NCI-H128 (cell line): ENCODE measurements around the gene TNFRSF11A.

ENCODE experiments used
- DNase-seq: peaks from one replicate; lab custom pipeline; 2025; ENCODE audit not compliant: unreplicated experiment; lab: John Stamatoyannopoulos, UW

Gene TNFRSF11A

DNA sequence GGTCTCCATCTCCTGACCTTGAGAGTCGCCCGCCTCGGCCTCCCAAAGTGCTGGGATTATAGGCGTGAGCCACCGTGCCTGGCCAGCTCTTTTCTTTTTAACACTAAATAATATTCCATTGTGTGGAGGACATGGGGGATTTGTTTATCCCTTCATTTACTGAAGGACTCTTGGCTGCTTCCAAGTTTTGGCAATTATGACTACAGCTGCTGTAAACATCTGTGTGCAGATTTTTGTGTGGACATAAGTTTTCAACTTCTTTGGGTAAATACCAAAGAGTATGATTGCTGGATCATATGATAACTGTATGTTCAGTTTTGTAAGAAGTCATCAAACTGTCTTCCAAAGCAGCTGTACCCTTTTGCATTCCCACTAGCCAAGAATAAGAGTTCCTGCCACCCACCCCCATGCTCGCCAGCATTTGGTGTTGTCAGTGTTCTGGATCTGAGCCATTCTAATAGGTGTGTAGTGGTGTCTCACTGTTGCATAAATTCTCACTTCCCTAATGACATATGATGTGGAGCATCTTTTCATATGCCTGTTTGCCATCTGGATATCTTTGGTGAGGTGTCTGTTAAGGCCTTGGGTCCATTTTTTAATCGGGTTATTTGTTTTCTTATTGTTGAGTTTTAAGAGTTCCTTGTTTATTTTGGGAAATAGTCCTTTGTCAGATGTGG lies 52.2 kb downstream of the TNFRSF11A start:
- no peak for DNase-seq

GRCh38 chr18:62379051-62379450 lies 53.9 kb downstream of the TNFRSF11A start:
- no peak for DNase-seq

GRCh38 chr18:62381373-62381772 lies 56.3 kb downstream of the TNFRSF11A start:
- no peak for DNase-seq

DNA sequence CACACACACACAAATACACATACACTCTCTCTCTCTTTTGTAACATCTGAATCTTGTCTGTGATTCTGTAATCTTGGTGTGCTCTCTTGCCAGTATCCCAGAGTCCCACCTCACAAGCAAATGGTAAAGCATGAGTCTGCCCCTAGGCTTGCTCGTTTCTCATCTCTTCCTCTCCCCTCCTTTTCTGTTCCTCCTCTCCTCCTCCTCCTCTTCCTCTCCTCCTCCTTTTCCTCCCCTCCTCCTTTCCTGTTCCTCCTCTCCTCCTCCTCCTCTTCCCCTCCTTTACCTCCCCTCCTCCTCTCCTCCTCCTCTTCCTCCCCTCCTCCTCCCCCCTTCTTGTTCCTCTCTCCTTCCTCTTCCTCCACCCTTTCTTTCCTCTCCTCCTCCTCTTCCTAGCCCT lies 59.0 kb downstream of the TNFRSF11A start:
- DNase-seq: no peak

GRCh38 chr18:62384610-62385097 lies 59.5 kb downstream of the TNFRSF11A start:
- no peak for DNase-seq

DNA sequence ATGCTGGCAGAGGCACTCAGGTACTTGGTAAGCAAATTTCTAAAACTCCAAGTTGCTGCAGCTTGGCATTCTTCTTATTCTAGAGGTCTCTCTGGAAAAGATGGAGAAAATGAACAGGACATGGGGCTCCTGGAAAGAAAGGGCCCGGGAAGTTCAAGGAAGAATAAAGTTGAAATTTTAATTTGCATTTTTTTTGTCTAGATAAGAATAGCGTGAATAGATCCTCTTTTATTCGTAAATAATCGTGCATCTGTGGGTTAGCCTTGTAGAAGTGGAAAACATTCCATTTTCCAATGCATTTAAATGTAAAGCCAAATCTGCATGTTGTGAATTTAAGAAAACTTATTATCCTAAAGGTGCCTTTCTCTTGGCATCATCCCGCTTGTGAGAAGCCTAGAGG lies 61.0 kb downstream of the TNFRSF11A start:
- DNase-seq: no peak

- no peak for DNase-seq
Observed at GRCh38 chr18:62386601-62387000, 61.5 kb downstream of the TNFRSF11A start.

DNA sequence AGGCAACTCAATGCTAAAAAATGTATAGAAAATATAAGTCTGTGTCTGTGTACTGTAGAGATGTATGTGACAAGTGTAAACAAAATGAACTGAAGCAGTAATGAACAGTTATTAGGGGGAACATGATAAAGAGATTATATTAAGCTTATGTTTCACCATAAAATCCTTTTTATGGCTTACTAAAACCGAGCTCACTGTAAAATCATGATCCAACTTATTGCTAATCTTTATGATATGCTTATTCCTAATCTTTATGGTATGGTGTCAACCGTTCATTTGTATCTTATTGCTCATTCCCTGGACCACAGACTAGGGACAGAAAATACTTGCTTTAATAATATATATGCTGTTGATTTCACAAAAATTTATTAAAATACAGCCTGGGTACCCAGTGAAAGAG lies 62.1 kb downstream of the TNFRSF11A start:
- DNase-seq: no peak

DNA sequence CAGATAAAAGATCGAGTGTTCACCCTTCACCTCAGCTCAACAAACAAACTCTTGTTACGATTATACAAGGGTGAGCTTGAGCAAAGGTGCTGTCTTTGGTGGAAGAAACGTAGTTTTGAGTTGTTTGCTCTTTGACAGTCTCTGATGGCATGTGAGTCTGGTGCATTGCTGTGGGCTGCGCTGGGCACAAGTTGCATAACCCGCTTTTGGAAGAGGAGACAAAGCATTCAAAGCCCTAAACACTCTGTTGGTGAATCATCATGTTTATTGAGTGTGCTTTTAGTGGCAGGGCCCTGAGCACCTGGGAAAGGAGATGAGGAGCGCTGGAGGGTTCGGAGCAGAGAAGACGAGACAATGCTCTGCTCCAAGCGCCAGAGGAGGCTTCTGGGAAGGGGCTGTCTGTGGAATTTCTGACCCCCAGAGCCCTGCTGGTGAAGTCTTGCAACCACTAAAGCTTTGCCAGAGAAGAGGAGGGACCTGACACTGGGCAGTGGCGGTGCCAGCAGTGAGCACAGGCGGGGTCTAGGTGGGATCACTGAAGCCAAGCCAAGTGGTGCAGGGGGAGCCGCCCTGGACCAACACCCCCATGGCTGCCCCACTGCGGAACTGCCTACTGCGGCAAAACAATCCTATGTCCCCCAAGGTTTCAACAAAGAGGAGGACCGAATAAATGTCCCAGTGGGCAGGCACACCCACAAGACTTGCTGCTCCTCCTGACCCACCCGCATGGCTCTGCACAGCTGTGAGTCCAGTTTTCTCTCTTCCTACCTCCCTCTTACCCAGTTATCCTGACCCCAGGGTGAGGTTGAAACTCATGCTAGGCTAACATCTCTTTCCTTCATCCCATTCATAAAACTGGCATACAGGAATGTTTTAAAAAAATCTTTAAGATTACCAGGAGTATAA lies 64.0 kb downstream of the TNFRSF11A start:
- no peak for DNase-seq

DNA sequence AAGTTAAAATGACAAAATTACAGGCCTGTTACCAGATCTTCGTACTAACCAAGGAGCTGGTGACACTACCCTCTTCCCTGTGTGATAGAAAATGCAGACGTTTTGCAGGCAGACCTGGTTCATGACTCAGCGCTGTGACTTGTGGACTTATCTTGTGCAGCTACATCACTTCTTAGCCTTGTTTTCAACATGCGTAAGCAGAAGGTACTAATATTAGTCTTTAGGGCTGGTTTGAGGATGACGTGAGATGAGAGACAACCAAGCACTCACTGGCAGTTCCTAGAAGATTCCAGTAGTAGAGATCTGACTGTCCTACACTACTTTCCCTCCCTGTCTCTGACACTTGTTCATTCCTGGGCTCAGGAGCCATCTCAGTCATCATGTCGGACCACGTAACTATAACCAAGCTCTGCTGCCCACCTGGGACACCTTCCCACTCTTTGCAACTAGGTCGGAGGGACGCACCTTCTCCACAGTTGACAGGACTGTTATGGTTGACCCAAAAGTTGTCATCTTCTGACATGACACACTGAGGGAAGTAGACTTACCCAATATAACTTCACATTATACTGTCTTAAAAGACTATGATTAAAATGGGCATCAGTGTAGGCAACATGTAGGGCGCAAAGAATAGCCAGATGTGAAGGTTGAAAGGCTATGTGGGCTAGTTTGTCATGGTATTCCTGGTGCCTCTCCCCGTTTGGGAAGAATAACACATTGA lies 64.8 kb downstream of the TNFRSF11A start:
- DNase-seq: no peak

GRCh38 chr18:62394006-62394763 lies 69.1 kb downstream of the TNFRSF11A start:
- no peak for DNase-seq

DNA sequence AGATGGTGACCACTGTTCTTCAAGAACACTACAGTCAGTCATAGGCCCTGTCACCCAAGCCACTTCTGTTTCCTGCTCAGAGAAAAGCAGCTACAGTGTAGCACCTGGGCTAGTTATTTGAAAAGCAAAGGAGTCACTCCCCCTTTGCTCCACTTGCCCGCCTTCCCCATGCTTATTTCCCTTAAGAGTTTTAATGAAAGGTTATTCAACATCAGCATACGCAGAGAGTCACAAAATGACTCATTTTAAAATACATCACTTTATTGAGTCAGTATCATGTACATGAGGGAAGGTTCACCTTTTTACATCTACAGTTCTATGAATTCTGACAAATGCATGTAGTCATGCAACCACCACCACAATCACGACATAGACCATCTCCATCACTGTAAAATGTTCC lies 71.3 kb downstream of the TNFRSF11A start:
- no peak for DNase-seq

- no peak for DNase-seq
Observed at GRCh38 chr18:62396967-62397366, 71.9 kb downstream of the TNFRSF11A start.

- no peak for DNase-seq
Observed at GRCh38 chr18:62398291-62398690, 73.2 kb downstream of the TNFRSF11A start.

DNA sequence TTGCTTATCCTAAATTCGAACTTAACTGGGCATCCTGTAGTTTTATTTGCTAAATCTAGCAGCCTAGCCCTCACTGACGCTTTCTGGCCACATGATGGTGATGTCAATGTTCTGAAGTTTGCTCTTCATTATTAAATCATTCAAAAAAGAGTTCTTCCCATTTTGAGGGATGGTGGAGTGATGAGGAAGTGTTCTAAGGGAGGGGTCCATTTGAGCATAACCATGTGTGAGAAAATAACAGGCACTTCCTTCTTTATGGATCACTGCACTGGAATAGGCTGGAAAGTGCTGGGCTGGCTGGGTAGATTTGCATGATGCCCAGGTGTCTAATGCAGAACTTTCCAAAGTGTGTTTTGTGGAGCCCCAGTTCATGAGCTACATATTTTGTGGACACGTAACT lies 74.2 kb downstream of the TNFRSF11A start:
- no peak for DNase-seq

DNA sequence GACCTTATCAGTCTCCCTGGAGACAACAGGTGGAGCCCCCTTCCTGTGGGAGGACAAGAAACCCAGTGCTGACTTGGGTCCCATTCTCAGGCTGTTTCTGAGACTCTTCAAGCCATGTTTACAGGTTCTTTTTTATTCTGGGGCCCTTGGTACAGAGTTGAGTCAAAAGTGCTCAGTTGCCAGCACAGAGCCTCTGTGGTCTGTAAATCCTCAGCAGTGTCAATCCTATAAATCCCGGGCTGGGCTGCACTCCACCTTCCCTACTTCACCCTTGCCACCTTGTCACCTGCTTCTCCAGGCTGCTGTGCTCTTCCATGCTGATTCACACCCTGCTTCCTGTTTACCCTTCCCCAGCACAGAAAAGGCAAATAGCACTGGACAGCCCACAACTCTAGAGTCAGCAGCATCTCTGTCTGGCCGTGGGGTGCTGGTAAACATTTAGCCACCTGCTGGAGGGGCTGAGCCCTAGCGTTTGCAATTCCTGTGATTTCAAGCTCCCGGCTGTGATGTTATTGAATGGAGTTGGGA lies 74.7 kb downstream of the TNFRSF11A start:
- no peak for DNase-seq

DNA sequence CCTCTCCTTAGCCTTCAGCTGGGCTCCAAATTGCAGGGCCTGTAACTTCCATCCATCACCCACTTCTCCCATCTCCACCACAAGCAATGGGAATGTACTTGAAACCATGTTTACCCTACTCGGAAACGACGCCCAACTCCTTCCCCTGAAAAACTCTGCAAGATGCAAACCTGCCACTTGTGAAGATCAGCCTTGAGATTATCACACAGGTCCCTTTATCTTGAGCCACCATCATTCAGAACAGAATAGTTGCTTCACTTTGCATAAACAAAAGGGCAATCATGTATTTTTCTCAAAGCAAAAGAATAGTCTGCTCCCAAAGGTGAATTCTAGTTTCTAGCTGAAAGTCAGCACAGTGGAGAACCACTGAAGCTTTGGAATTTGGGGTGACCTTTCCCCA lies 75.8 kb downstream of the TNFRSF11A start:
- no peak for DNase-seq

DNA sequence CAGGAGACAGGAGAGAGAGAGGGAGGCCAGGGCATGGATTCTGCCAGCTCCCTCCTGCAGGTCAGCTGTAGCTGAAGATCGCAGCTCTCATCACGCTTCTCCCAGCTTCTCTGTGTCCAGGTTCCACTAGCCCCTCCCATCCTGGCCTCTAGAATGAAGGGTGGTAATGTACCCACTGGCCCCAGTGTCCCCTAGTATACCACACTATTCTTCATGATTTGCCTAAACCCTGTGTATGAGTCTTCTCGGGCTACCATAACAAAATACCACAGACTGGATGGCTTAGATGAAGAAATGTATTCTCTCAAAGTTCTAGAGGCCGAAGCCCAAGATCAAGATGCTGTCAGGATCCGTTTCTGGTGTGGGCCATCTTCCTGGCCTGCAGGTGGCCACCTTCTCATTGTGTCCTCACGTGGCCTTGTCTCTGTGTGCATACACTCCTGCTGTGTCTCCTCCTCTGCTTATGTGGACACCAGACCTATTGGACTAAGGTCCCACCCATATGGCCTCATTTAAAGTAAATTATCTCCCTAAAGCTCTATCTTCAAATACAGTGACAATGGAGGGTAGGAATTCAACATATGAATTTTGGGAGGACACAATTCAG lies 77.3 kb downstream of the TNFRSF11A start:
- DNase-seq: no peak

DNA sequence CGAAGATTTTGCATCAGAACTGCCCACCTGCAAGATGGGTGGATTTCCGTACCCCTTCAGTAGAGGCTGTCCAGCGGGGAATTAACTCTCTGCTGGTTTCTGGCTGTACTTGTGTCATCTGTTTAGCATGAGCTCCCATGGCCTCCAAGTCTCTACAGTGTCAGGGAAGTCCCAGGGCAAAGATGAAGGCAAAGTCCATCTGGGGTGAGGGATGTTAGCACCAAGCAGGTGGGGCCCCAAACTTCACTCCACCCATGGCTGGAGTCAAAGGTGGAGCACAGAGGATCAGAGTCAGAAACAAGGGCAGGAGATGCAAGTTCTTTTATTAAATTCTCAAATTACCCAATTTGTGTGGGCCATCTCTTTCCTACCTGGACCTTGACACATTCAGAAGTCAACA lies 78.0 kb downstream of the TNFRSF11A start:
- no peak for DNase-seq

GRCh38 chr18:62404881-62405280 lies 79.8 kb downstream of the TNFRSF11A start:
- DNase-seq: no peak
